Thyroid gland (tissue), 4 donors: ENCODE measurements around the gene MTAP. TPM values are rescaled to one million over a fixed set of nuclear protein-coding genes. Genes with fewer than 3 reads are reported as not detected.

ENCODE experiments used
- DNase-seq, 2 donors: peaks; one replicate each; pipeline ENCODE4 v3.0.0-alpha.2; 2019
- H3K27ac ChIP-seq, 3 donors: fragments of 200-600 bp; sonication (generic); 1 replicate in 2 of 3; 2 replicates in 1 of 3; pipeline ENCODE4 v1.5.1; 2016 to 2019; ENCODE audit warnings: mild to moderate bottlenecking in 1 of 3, moderate library complexity in 1 of 3
- H3K27me3 ChIP-seq: fragments of 200-600 bp; sonication (generic); one replicate; pipeline ENCODE4 v1.5.1; 2019
- H3K36me3 ChIP-seq, 2 donors: fragments of 200-600 bp; sonication (generic); one replicate each; pipeline ENCODE4 v1.5.1; 2016 to 2019
- H3K4me1 ChIP-seq, 2 donors: fragments of 200-600 bp; sonication (generic); one replicate each; pipeline ENCODE4 v1.5.1; 2017 to 2019
- H3K4me3 ChIP-seq, 3 donors: fragments of 200-600 bp; sonication (generic); replicated peaks in 1 of 3; 1 replicate in 2 of 3; 2 replicates in 1 of 3; pipeline ENCODE4 v1.5.1; 2016; ENCODE audit warnings: mild to moderate bottlenecking in 1 of 3
- H3K9me3 ChIP-seq: fragments of 200-600 bp; sonication (generic); one replicate; pipeline ENCODE4 v1.5.1; 2017
- POLR2A ChIP-seq, 2 donors: fragments of 450-650 bp; IDR thresholded peaks; one replicate each; pipeline ENCODE4 v1.6.1; 2017; ENCODE audit warnings: antibody characterized with exemption in 2 of 2, mild to moderate bottlenecking in 2 of 2, moderate library complexity in 1 of 2
- WGBS, 2 donors: methylation state at CpG; one replicate each; pipeline ENCODE4 v1.1.5; 2017; 5-methylcytosine and 5-hydroxymethylcytosine counted together
- intact Hi-C: fragments of 100-400 bp; cut with DNase I; formaldehyde crosslinking; loops from one replicate; pipeline ENCODE4 v1.15.1; 2023
- total RNA-seq, 4 donors: library from RNA; depleted of rRNA; stranded (reverse); fragments of >200 nt; gene quantifications; one replicate each; pipeline ENCODE4 v1.2.3, GENCODE V29; 2016
- TF ChIP-seq, protein P1 (sequence below), 6 experiments: fragments of 200-600 bp in 3 of 6; fragments of 450-650 bp in 3 of 6; sonication (generic) in 3 of 6; IDR thresholded peaks; one replicate each; pipeline ENCODE4 v1.5.1; 2016 to 2019; ENCODE audit warnings: antibody characterized with exemption in 6 of 6, mild to moderate bottlenecking in 2 of 6, inconsistent platforms in 1 of 6, moderate library complexity in 1 of 6

Gene MTAP
- total RNA-seq, 4 donors from 2014 or later, result 17.1 to 24.2 (median 19.1) TPM

GRCh38 chr9:21830589-21830988, 28.2 kb downstream of the MTAP start:
- intact Hi-C loops, result no loop called here
- Histone ChIP-seq H3K27me3 (no peaks in the 10 kb centered on the region), H3K9me3 (no peaks in the 10 kb centered on the region), H3K4me3 (no peak overlapping the region), H3K36me3 (peaks cover 7 to 14% of the 10 kb centered on the region in 2 donors), H3K27ac (no peak overlapping the region), H3K4me1 (no peaks in the 10 kb centered on the region)
- no peak for DNase-seq
- WGBS, 2 donors, result 95 to 96% methylated on average over 3 of the region's 3 CpGs
- no peak for TF ChIP-seq POLR2A (IDR thresholded peaks at IDR 0.05)
- TF ChIP-seq, protein P1, sequence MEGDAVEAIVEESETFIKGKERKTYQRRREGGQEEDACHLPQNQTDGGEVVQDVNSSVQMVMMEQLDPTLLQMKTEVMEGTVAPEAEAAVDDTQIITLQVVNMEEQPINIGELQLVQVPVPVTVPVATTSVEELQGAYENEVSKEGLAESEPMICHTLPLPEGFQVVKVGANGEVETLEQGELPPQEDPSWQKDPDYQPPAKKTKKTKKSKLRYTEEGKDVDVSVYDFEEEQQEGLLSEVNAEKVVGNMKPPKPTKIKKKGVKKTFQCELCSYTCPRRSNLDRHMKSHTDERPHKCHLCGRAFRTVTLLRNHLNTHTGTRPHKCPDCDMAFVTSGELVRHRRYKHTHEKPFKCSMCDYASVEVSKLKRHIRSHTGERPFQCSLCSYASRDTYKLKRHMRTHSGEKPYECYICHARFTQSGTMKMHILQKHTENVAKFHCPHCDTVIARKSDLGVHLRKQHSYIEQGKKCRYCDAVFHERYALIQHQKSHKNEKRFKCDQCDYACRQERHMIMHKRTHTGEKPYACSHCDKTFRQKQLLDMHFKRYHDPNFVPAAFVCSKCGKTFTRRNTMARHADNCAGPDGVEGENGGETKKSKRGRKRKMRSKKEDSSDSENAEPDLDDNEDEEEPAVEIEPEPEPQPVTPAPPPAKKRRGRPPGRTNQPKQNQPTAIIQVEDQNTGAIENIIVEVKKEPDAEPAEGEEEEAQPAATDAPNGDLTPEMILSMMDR (IDR thresholded peaks at IDR 0.05), result no peak

GRCh38 chr9:21831841-21832509, 29.5 kb downstream of the MTAP start:
- Histone ChIP-seq H3K4me3 (no peak overlapping the region), H3K9me3 (no peaks in the 10 kb centered on the region), H3K27me3 (no peaks in the 10 kb centered on the region), H3K36me3 (peaks cover 7 to 9% of the 10 kb centered on the region in 2 donors), H3K4me1 (no peaks in the 10 kb centered on the region), H3K27ac (no peak overlapping the region)
- no peak for TF ChIP-seq POLR2A (IDR thresholded peaks at IDR 0.05)
- TF ChIP-seq, protein P1 (IDR thresholded peaks at IDR 0.05), result no peak
- DNase-seq, result no peak
- 68 to 76% methylated on average over 8 of the region's 8 CpGs for WGBS, 2 donors
- intact Hi-C loops, result no loop called here

GRCh38 chr9:21833090-21833801, 30.8 kb downstream of the MTAP start:
- Histone ChIP-seq H3K36me3 (peaks cover 9 to 12% of the 10 kb centered on the region in 2 donors), H3K9me3 (no peaks in the 10 kb centered on the region), H3K27me3 (no peaks in the 10 kb centered on the region), H3K4me1 (no peaks in the 10 kb centered on the region), H3K27ac (no peak overlapping the region), H3K4me3 (no peak overlapping the region)
- TF ChIP-seq, protein P1 (IDR thresholded peaks at IDR 0.05), result no peak
- TF ChIP-seq POLR2A (IDR thresholded peaks at IDR 0.05), result no peak
- intact Hi-C loops, result no loop called here
- WGBS, 2 donors, result 95 to 96% methylated on average over 8 of the region's 8 CpGs
- no peak for DNase-seq

DNA sequence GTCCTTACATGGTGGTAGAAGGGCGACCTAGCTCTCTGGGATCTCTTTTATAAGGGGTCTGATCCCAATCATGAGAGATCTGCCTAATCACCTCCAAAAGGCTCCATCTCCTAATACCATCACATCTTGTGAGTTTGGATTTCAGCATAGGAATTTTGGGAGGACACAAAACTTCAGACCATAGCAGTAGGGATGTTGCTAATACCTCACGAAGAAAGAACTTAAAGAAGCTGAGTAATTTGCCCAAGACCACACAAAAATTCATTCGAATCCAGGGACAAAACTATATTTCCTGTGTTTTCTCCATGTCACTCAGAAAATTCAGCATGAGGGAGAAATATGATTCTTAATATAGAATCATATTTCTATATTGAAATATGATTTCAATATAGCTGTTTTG, 32.7 kb downstream of the MTAP start:
- Histone ChIP-seq H3K27me3 (no peaks in the 10 kb centered on the region), H3K4me3 (no peak overlapping the region), H3K9me3 (no peaks in the 10 kb centered on the region), H3K27ac (no peak overlapping the region), H3K4me1 (no peaks in the 10 kb centered on the region), H3K36me3 (peaks cover 0 to 18% of the 10 kb centered on the region in 2 donors)
- 95 to 98% methylated on average over 3 of the region's 3 CpGs for WGBS, 2 donors
- intact Hi-C loops, result no loop called here
- DNase-seq, result no peak
- TF ChIP-seq, protein P1 (IDR thresholded peaks at IDR 0.05), result no peak
- TF ChIP-seq POLR2A (IDR thresholded peaks at IDR 0.05), result no peak
